Activated B cell treated with CpG ODN at 0.5 μM for 24 hours (primary cell): ENCODE results near the gene C2orf76. TPM values are rescaled to one million over a fixed set of nuclear protein-coding genes. Genes with fewer than 3 reads are reported as not detected.

Experiments used
- ATAC-seq: fragments of 200-7000 bp; cut with Tn5 transposase; one replicate; pipeline ENCODE4 v1.10.0; 2021; ENCODE audit warnings: low read depth, mild to moderate bottlenecking, moderate library complexity
- CTCF ChIA-PET: fragments of 350-600 bp; sonication (Branson Sonifier 250); formaldehyde crosslinking; loops from one replicate; lab custom pipeline; 2021; ENCODE audit warnings: antibody characterized with exemption; lab: Charles Lee
- POLR2A ChIA-PET: fragments of 350-600 bp; sonication (Branson Sonifier 250); formaldehyde crosslinking; loops from one replicate; lab custom pipeline; 2021; ENCODE audit warnings: antibody characterized with exemption; lab: Charles Lee
- DNase-seq: peaks from one replicate; pipeline ENCODE4 v3.0.0; 2022
- H3K27ac Mint-ChIP-seq: one replicate; pipeline ENCODE4 v1.8.0; 2020; ENCODE audit warnings: mixed read lengths
- H3K27me3 Mint-ChIP-seq: one replicate; pipeline ENCODE4 v1.8.0; 2021; ENCODE audit warnings: mixed read lengths
- H3K36me3 Mint-ChIP-seq: one replicate; pipeline ENCODE4 v1.8.0; 2021; ENCODE audit warnings: low read depth, mixed read lengths
- H3K4me1 Mint-ChIP-seq: one replicate; pipeline ENCODE4 v1.8.0; 2021; ENCODE audit warnings: mixed read lengths
- H3K4me3 Mint-ChIP-seq: one replicate; pipeline ENCODE4 v1.8.0; 2020; ENCODE audit warnings: mild to moderate bottlenecking, mixed read lengths
- H3K9me3 Mint-ChIP-seq: one replicate; pipeline ENCODE4 v1.8.0; 2020; ENCODE audit warnings: mixed read lengths
- intact Hi-C: fragments of 100-400 bp; cut with micrococcal nuclease; formaldehyde crosslinking; loops from one replicate; pipeline ENCODE4 v1.15.1; 2024
- total RNA-seq: library from RNA; stranded (reverse); gene quantifications from 2 replicates; pipeline ENCODE4 v1.2.3, GENCODE V29; 2022
- TF ChIP-seq, protein P1 (sequence below): fragments of 200-600 bp; IDR thresholded peaks from one replicate; pipeline ENCODE4 v1.8.0; 2022; ENCODE audit warnings: antibody characterized with exemption, mild to moderate bottlenecking

C2orf76 gene
- total RNA-seq, 1 donor from 2014 or later = 11.0 TPM

DNA sequence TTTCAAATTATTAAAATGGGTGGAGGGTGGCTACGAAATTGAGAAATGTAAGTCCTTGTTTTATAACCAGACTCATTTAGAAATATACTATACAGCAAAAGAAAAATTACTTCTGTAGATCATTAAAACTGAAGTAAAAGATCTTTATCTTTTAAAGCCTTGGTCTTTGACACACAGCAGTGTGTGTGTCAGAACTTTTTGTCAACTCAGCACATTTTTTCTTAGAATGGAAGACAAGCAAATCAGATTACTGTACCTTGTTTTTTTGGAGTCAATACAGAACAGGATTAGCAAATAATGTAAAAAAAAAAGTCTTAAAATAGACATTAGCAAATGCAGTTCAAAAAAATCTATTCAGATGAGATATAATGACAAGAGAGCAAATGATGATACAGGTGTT is 49.1 kb downstream of the C2orf76 start:
- Mint-ChIP-seq H3K9me3 (no peaks in the 10 kb centered on the region), H3K4me3 (no peak overlapping the region), H3K36me3 (peaks cover 2% of the 10 kb centered on the region), H3K27me3 (no peaks in the 10 kb centered on the region), H3K27ac (no peak overlapping the region), H3K4me1 (peaks cover 5% of the 10 kb centered on the region)
- CTCF ChIA-PET = no interaction called here
- intact Hi-C loops = no loop called here
- ATAC-seq (no peak), DNase-seq (no peak)
- TF ChIP-seq, protein P1, sequence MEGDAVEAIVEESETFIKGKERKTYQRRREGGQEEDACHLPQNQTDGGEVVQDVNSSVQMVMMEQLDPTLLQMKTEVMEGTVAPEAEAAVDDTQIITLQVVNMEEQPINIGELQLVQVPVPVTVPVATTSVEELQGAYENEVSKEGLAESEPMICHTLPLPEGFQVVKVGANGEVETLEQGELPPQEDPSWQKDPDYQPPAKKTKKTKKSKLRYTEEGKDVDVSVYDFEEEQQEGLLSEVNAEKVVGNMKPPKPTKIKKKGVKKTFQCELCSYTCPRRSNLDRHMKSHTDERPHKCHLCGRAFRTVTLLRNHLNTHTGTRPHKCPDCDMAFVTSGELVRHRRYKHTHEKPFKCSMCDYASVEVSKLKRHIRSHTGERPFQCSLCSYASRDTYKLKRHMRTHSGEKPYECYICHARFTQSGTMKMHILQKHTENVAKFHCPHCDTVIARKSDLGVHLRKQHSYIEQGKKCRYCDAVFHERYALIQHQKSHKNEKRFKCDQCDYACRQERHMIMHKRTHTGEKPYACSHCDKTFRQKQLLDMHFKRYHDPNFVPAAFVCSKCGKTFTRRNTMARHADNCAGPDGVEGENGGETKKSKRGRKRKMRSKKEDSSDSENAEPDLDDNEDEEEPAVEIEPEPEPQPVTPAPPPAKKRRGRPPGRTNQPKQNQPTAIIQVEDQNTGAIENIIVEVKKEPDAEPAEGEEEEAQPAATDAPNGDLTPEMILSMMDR = no peak
- POLR2A ChIA-PET = no interaction called here

DNA sequence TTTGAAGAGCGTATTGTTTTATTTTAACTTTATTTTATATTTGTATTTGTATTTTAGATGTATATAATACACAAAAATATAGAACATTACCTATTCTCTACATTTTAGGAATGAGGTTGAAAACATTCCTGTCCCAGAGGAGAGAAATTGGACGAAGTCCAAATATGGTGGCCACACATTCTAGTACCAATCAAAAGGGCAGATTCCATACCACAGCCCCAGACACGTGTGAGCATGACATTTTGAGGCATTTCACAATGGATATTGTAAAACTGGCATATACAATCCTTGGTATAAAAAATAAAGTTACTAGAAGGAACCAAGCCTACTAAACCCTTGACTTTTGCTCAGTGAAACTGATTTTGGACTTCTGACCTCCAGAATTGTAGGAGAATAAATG is 50.6 kb downstream of the C2orf76 start:
- H3K4me3 Mint-ChIP-seq = no peak overlapping the region
- ATAC-seq = no peak
- H3K9me3 Mint-ChIP-seq = no peaks in the 10 kb centered on the region
- no peak overlapping the region for H3K27ac Mint-ChIP-seq
- intact Hi-C loops = no loop called here
- peaks cover 2% of the 10 kb centered on the region for H3K36me3 Mint-ChIP-seq
- peaks cover 11% of the 10 kb centered on the region for H3K4me1 Mint-ChIP-seq
- no peak for DNase-seq
- POLR2A ChIA-PET = no interaction called here
- TF ChIP-seq, protein P1 = no peak
- no peaks in the 10 kb centered on the region for H3K27me3 Mint-ChIP-seq
- CTCF ChIA-PET = no interaction called here

DNA sequence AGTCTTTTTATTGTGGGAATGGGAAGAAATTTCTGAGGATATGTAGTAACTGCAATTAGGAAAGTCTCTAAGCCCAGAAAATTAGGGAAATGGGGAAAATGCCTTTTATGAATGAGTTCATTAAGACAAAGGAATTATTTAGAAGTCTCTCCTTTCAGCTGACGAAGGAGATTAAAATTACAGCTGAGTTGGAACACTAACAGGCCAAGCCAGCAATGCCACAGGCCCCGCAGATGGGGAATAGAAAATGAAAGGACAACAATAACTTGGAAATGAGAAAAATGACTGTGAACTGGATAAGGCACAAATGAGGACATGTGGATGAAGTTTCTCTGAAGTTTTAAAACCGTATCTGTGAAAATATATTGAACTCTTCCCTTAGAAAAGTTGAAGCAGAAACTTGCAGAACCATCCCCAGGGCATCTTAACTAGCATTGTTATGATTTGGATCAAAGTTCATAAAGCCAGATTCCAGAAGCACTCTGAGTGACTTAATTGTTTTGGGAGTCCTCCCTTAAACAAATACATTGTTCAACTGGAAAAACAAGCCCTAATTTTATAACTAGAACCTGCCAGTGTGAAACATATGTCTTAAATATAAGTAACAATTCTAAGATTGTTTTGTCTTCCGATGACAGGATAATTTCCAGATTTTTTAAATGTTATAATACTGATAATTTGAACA is 51.3 kb downstream of the C2orf76 start:
- no peak overlapping the region for H3K27ac Mint-ChIP-seq
- CTCF ChIA-PET = no interaction called here

DNA sequence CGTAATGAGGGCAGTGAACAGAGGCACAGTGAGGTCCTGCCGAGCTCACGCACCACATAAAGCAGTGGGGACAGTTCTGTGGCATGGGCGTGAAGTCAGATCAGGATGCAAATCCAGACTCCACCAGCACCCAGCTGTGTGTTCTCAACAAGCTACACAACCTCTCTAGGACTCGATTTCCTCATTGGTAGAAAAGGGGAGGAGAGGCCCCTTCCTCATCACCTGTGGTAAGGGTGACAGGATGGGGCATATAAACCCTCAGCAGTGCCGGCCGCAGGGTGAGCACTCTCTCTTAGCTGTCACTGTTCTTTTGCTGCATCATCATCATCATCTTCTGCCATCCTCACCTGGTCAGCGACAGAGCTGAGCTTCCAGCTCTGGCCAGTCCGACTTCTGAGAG is 54.8 kb downstream of the C2orf76 start:
- Mint-ChIP-seq H3K4me3 (no peak overlapping the region), H3K9me3 (no peaks in the 10 kb centered on the region), H3K27me3 (no peaks in the 10 kb centered on the region), H3K27ac (no peak overlapping the region), H3K4me1 (peaks cover 14% of the 10 kb centered on the region), H3K36me3 (peaks cover 4% of the 10 kb centered on the region)
- intact Hi-C loops = loop anchor here (1.0 kb wide), 1 partner anchor 431 kb away; no protein-coding TSS in a partner anchor
- ATAC-seq (no peak), DNase-seq (no peak)
- ChIA-PET POLR2A (interaction anchor here (0.7 kb wide), 1 partner anchor 55 kb away, joined by 3 read pairs; the partner anchor contains the start of gene DBI), CTCF (interaction anchor here (0.8 to 2.8 kb wide), 2 partner anchors 21 to 430 kb away, joined by 3 to 12 read pairs; no protein-coding TSS in a partner anchor)
- TF ChIP-seq, protein P1 = no peak

More for the DNA sequence above, 51.3 kb downstream of the C2orf76 start:
- intact Hi-C loops = no loop called here
- ATAC-seq = no peak
- POLR2A ChIA-PET = no interaction called here
- Mint-ChIP-seq H3K36me3 (peaks cover 4% of the 10 kb centered on the region), H3K27me3 (no peaks in the 10 kb centered on the region), H3K9me3 (no peaks in the 10 kb centered on the region), H3K4me3 (no peak overlapping the region), H3K4me1 (peaks cover 14% of the 10 kb centered on the region)
- TF ChIP-seq, protein P1 = no peak
- no peak for DNase-seq

DNA sequence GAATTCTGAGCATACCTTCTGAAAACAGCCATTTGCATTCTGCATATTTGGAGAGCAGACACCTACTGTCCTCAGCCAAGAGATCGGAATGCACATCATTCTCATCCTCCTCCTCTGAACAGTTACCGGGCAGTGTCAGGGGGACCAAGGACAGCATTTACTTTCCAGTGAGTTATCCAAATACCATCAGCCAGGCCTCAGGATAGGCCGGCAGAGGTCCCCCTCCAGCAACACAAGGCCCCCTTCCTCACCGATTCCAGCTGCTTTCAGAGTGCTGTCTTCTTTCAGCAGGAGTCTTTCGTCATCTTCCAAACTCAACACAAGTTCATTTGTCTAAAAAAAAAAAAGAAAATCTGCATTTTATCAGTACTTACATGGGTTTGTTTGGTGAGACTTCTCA is 55.3 kb downstream of the C2orf76 start:
- DNase-seq = no peak
- H3K36me3 Mint-ChIP-seq = peaks cover 4% of the 10 kb centered on the region
- TF ChIP-seq, protein P1 = no peak
- POLR2A ChIA-PET = interaction anchor here (0.7 kb wide), 1 partner anchor 56 kb away, joined by 3 read pairs; the partner anchor contains the start of gene DBI
- intact Hi-C loops = loop anchor here (1.0 kb wide), 1 partner anchor 430 kb away; no protein-coding TSS in a partner anchor
- H3K9me3 Mint-ChIP-seq = no peaks in the 10 kb centered on the region
- no peaks in the 10 kb centered on the region for H3K27me3 Mint-ChIP-seq
- no peak for ATAC-seq
- H3K27ac Mint-ChIP-seq = no peak overlapping the region
- CTCF ChIA-PET = interaction anchor here (0.8 to 2.8 kb wide), 2 partner anchors 20 to 430 kb away, joined by 3 to 12 read pairs; no protein-coding TSS in a partner anchor
- H3K4me1 Mint-ChIP-seq = peaks cover 14% of the 10 kb centered on the region
- no peak overlapping the region for H3K4me3 Mint-ChIP-seq
